Lower leg skin (tissue), 3 donors: ENCODE results near the gene KLHDC8B.

Experiments
- CTCF ChIP-seq, 3 donors: fragments of 450-650 bp; IDR thresholded peaks; one replicate each; pipeline ENCODE4 v1.5.1; 2016; ENCODE audit warnings: antibody characterized with exemption in 3 of 3, mild to moderate bottlenecking in 3 of 3, moderate library complexity in 2 of 3
- POLR2A ChIP-seq, 2 donors: fragments of 450-650 bp; IDR thresholded peaks; one replicate each; pipeline ENCODE4 v1.6.1; 2016 to 2017; ENCODE audit warnings: antibody characterized with exemption in 2 of 2, mild to moderate bottlenecking in 1 of 2, moderate library complexity in 1 of 2

DNA sequence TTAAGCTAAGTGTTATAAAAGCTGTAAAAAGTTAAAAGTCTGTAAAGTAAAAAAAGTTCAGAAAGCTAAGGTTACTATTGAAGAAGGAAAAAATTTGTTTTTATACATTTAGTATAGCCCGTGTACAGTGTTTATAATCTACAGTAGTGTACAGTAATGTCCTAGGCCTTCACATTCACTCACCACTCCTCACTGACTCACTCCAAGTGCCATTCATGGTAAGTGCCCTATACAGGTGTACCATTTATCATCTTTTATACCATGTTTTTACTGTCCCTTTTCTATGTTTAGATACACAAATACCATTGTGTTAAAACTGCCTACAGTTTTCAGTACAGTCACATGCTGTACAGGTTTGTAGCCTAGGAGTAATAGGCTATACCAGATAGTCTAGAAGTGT, 14.1 kb upstream of the KLHDC8B start:
- no peak for TF ChIP-seq CTCF (IDR thresholded peaks at IDR 0.05)
- TF ChIP-seq POLR2A (IDR thresholded peaks at IDR 0.05): no peak
